Progenitor cell of endocrine pancreas (in vitro differentiated cells): ENCODE results near the gene ABCF3. TPM values are rescaled to one million over a fixed set of nuclear protein-coding genes. Genes with fewer than 3 reads are reported as not detected.

Source experiments
- DNase-seq: peaks from one replicate; pipeline ENCODE4 v3.0.0; 2021; ENCODE audit warnings: low spot score; ENCODE audit not compliant: unreplicated experiment
- H3K27ac Mint-ChIP-seq: 2 replicates; pipeline ENCODE4 v1.8.0; 2021; ENCODE audit warnings: mild to moderate bottlenecking, moderate library complexity, mixed read lengths
- H3K27me3 Mint-ChIP-seq: 2 replicates; pipeline ENCODE4 v1.8.0; 2021; ENCODE audit warnings: mixed read lengths
- H3K36me3 Mint-ChIP-seq: 2 replicates; pipeline ENCODE4 v1.8.0; 2022; ENCODE audit warnings: mixed read lengths; ENCODE audit not compliant: insufficient read depth
- H3K4me1 Mint-ChIP-seq: 2 replicates; pipeline ENCODE4 v1.8.0; 2021; ENCODE audit warnings: low read depth, mixed read lengths
- H3K4me3 Mint-ChIP-seq: 2 replicates; pipeline ENCODE4 v1.8.0; 2021; ENCODE audit warnings: low read depth, mild to moderate bottlenecking, moderate library complexity, mixed read lengths
- H3K9me3 Mint-ChIP-seq: 2 replicates; pipeline ENCODE4 v1.8.0; 2021; ENCODE audit warnings: low read depth, mixed read lengths
- long read RNA-seq: library from polyadenylated mRNA; unstranded; transcript quantifications from one replicate; pipeline ENCODE4 v2.0.0, GENCODE V29; 2020
- total RNA-seq: library from RNA; stranded (reverse); gene quantifications from 2 replicates; pipeline ENCODE4 v1.2.1, GENCODE V29; 2021
- TF ChIP-seq, protein P1 (sequence below): fragments of 200-600 bp; sonication (generic); IDR thresholded peaks from one replicate; pipeline ENCODE4 v1.5.0; 2021; ENCODE audit warnings: antibody characterized with exemption, mild to moderate bottlenecking; ENCODE audit not compliant: unreplicated experiment

ABCF3 gene, protein sequence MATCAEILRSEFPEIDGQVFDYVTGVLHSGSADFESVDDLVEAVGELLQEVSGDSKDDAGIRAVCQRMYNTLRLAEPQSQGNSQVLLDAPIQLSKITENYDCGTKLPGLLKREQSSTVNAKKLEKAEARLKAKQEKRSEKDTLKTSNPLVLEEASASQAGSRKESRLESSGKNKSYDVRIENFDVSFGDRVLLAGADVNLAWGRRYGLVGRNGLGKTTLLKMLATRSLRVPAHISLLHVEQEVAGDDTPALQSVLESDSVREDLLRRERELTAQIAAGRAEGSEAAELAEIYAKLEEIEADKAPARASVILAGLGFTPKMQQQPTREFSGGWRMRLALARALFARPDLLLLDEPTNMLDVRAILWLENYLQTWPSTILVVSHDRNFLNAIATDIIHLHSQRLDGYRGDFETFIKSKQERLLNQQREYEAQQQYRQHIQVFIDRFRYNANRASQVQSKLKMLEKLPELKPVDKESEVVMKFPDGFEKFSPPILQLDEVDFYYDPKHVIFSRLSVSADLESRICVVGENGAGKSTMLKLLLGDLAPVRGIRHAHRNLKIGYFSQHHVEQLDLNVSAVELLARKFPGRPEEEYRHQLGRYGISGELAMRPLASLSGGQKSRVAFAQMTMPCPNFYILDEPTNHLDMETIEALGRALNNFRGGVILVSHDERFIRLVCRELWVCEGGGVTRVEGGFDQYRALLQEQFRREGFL
- total RNA-seq = 60.8 and 65.9 TPM in 2 replicates
- long read RNA-seq, transcript ABCF3-203 (21 exons, 2,624 nt) = major isoform, 143 of 197 reads
- long read RNA-seq, partial matches to known transcripts = 8 of 197 reads
- long read RNA-seq, other reads (novel, unspliced or antisense) = 46 of 197 reads

DNA sequence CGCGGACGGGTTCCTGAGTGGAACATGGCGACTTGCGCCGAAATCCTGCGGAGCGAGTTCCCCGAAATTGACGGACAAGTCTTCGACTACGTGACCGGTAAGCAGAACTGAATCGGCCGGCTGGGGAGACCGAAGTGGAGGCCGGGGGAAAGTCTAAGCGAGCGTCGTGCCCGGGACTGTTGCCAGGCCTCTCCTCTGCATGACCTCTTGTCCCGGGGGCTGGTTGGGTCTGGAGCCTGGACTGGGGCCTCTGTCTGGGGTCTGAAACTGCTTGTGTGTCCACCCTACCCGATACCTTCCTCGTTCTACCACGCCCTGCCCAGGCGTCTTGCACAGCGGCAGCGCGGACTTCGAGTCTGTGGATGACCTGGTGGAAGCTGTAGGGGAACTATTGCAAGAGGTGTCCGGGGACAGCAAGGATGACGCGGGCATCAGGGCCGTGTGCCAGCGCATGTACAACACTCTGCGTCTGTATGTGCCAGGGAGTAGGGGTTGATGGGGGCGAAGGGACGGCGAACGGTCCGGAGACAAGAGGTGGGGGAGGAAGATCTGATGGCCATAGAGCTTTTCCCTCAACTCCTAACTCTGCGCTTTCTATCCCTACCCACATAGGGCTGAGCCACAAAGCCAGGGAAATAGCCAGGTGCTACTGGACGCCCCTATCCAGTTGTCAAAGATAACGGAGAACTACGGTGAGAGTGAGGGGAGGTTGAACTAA, at the start of gene ABCF3:
Gene ABCF3 (plus strand): TSS at position 16 of the 718 bp plus-strand sequence. CDS start 9 bp downstream, at position 25.
- peaks cover 18% of the 10 kb centered on the region for H3K36me3 Mint-ChIP-seq

DNA sequence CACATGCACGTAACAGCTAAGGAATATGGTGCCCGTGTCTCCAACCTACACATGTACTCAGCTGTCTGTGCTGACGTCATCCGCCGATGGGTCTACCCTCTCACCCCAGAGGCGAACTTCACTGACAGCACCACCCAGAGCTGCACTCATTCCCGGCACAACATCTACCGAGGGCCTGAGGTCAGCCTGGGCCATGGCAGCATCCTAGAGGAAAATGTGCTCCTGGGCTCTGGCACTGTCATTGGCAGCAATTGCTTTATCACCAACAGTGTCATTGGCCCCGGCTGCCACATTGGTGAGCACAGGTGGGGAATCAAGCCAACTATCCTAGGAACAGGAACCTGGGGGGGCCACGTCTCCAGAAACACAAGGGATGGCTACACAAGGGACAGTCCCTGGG, 45.6 kb upstream of the ABCF3 start:
- Mint-ChIP-seq H3K27ac (no peak overlapping the region), H3K4me3 (no peak overlapping the region), H3K27me3 (no peaks in the 10 kb centered on the region), H3K36me3 (peaks cover 11% of the 10 kb centered on the region), H3K4me1 (peaks cover 14% of the 10 kb centered on the region), H3K9me3 (no peaks in the 10 kb centered on the region)
- TF ChIP-seq, protein P1, sequence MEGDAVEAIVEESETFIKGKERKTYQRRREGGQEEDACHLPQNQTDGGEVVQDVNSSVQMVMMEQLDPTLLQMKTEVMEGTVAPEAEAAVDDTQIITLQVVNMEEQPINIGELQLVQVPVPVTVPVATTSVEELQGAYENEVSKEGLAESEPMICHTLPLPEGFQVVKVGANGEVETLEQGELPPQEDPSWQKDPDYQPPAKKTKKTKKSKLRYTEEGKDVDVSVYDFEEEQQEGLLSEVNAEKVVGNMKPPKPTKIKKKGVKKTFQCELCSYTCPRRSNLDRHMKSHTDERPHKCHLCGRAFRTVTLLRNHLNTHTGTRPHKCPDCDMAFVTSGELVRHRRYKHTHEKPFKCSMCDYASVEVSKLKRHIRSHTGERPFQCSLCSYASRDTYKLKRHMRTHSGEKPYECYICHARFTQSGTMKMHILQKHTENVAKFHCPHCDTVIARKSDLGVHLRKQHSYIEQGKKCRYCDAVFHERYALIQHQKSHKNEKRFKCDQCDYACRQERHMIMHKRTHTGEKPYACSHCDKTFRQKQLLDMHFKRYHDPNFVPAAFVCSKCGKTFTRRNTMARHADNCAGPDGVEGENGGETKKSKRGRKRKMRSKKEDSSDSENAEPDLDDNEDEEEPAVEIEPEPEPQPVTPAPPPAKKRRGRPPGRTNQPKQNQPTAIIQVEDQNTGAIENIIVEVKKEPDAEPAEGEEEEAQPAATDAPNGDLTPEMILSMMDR = no peak
- no peak for DNase-seq

More for the DNA sequence above, at the start of gene ABCF3:
- TF ChIP-seq, protein P1 = no peak
- Mint-ChIP-seq H3K4me1 (peaks cover 19% of the 10 kb centered on the region), H3K27ac (peak within 1 kb of the TSS; percentile 98), H3K9me3 (no peaks in the 10 kb centered on the region), H3K4me3 (peak within 1 kb of the TSS; percentile 98), H3K27me3 (no peaks in the 10 kb centered on the region)
- no peak for DNase-seq

DNA sequence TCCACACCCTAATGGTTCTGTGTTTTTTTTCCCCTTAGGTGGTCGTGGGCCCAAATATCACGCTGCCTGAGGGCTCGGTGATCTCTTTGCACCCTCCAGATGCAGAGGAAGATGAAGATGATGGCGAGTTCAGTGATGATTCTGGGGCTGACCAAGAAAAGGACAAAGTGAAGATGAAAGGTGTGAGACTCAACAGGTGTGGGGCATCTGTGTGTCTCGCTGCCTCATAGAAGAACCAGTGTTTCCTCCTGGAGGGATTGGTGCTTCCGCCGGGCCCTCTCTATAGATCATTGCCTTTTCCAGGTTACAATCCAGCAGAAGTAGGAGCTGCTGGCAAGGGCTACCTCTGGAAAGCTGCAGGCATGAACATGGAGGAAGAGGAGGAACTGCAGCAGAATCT, 43.8 kb upstream of the ABCF3 start:
- Mint-ChIP-seq H3K27me3 (no peaks in the 10 kb centered on the region), H3K4me1 (no peaks in the 10 kb centered on the region), H3K9me3 (no peaks in the 10 kb centered on the region), H3K4me3 (no peak overlapping the region), H3K36me3 (peaks cover 11% of the 10 kb centered on the region), H3K27ac (peak overlapping the region; percentile 24)
- DNase-seq = no peak
- TF ChIP-seq, protein P1 = no peak

DNA sequence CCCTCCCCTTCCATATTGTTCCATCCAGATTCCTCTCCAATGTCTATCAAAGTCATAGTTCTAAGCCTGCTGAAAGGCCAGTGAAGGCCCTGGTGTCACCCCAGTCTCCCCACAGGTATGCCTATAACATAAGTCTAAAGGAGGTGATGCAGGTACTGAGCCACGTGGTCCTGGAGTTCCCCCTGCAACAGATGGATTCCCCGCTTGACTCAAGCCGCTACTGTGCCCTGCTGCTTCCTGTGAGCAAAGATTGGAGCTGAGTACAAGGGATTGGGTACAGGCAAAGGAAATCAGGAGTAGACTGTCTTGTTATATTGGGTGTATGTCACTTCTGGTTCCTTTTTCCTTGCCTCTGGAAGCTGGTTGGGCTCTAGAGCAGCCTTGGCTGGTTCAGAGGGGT, 42.7 kb upstream of the ABCF3 start:
- Mint-ChIP-seq H3K4me1 (no peaks in the 10 kb centered on the region), H3K4me3 (no peak overlapping the region), H3K9me3 (no peaks in the 10 kb centered on the region), H3K27ac (no peak overlapping the region), H3K27me3 (no peaks in the 10 kb centered on the region), H3K36me3 (peaks cover 11% of the 10 kb centered on the region)
- no peak for DNase-seq
- TF ChIP-seq, protein P1 = no peak

DNA sequence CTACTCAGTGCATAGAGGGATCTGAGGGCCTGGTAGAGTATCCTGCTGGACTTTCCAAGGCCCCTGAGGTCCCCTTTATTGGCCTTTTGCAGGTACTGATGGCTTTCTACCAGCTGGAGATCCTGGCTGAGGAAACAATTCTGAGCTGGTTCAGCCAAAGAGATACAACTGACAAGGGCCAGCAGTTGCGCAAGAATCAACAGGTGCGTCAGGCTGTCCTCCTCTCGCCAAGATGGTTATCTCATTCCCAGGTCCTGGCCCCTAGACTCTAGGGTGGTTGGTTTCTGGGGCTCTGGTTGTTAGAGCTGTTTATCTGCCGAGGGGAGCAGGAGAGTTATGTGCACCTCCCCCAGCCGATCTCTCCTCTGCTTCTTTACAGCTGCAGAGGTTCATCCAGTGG, 41.5 kb upstream of the ABCF3 start:
- no peaks in the 10 kb centered on the region for H3K9me3 Mint-ChIP-seq

More for the DNA sequence above, 41.5 kb upstream of the ABCF3 start:
- Mint-ChIP-seq H3K4me1 (no peaks in the 10 kb centered on the region), H3K27ac (no peak overlapping the region), H3K4me3 (no peak overlapping the region), H3K27me3 (no peaks in the 10 kb centered on the region), H3K36me3 (peaks cover 11% of the 10 kb centered on the region)
- no peak for DNase-seq
- TF ChIP-seq, protein P1 = no peak
